GM10266 (cell line): ENCODE data around the gene KRTAP5-3.
"Not testable (repeated sequence)": the region's sequence is repeated elsewhere in the genome, so short reads cannot be mapped to it uniquely, and the experiment has no call there.

Experiments used
- DNase-seq: peaks from one replicate; pipeline ENCODE4 v3.0.0; 2012; ENCODE audit errors: extremely low spot score
- CTCF ChIP-seq: IDR thresholded peaks from 2 replicates; pipeline ENCODE4 v1.5.1; 2012; ENCODE audit warnings: mild to moderate bottlenecking, low read depth; ENCODE audit not compliant: control insufficient read depth, insufficient read depth; ENCODE audit errors: missing control alignments

Gene KRTAP5-3

DNA sequence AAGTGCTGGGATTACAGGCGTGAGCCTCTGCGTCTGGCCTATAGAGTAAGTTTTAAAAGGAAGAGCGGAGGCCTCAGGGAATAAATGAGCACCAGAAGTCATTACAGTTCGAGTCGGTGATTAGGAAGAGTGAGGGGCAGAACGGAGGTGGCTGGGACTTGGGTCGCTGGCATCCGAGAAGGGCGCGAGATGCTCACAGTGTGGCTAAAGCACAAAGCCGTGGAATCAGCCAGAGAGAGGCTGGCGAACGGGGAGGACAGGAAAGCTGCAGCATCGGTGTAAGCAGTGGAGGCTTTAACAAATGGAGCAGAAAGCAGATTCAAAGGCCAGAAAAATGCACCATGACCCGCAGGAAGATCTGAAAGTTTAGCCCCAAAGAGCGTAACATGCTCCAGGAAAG lies 16.4 kb upstream of the KRTAP5-3 start:
- no peak for DNase-seq
- no peak for TF ChIP-seq CTCF

- DNase-seq = no peak
- no peak for TF ChIP-seq CTCF
Measured at GRCh38 chr11:1623716-1624115, 15.5 kb upstream of the KRTAP5-3 start.

DNA sequence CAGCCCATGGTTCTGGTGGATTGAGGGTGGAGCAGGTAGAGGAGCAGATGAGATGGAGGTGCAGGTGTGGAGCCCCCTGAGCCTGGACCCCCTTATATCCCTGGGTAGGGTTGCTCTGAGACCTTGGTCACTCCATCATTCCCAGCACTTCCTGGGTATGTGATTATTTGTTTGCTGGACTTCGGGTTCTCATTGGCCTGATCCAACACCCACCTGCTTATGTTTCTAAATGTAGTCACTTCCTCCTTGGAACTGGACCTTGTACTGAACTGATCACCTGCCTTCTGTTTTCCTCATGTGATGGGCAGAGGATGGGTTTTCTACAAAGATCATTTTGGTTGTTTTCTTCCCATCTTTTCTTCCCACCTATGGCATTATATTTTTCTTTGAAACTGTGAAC lies 13.8 kb upstream of the KRTAP5-3 start, which contains the start of gene KRTAP5-4:
Gene KRTAP5-4 (minus strand): TSS at position 53 of the 400 bp plus-strand sequence. CDS start 45 bp downstream, at position 8.
- no peak for DNase-seq
- TF ChIP-seq CTCF = no peak

DNA sequence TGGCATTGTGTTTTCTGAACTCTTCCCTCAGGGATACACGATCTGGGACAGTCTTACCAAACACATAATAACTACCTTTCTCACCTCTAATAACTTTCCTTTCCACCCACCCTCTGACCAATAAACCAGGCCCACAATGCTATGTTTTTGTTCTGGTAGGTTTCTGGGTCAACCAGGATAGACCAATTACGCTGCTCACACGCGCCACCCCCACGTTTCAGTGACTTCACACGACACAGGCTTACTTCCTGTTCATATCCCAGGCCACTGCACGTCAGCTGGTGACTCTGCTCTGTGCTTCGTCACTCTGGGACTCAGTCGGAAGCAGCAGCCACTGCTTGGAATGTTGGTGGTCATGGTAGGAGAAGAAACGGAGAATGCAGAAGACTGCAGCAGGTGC lies 11.2 kb upstream of the KRTAP5-3 start:
- no peak for DNase-seq
- TF ChIP-seq CTCF = no peak

DNA sequence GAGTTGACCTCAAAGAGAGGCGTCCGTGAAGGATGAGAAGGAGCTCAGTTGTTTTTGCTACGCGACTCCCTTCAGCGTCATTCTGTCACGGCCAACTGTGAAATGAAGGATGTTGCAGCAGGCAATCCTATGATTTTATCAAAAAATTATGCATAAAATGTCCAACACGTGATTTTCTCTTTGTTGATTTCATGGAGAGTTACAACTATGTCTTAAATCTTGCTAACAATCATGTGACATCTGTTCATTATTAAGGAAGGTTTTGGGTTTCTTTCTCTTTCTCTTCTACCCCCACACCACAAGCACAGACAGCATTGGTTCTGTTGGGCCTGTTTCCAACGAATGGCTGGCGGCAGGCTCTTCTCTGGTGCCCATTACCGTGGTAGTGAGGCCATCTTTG lies 10.0 kb upstream of the KRTAP5-3 start:
- DNase-seq = no peak
- TF ChIP-seq CTCF = no peak

DNA sequence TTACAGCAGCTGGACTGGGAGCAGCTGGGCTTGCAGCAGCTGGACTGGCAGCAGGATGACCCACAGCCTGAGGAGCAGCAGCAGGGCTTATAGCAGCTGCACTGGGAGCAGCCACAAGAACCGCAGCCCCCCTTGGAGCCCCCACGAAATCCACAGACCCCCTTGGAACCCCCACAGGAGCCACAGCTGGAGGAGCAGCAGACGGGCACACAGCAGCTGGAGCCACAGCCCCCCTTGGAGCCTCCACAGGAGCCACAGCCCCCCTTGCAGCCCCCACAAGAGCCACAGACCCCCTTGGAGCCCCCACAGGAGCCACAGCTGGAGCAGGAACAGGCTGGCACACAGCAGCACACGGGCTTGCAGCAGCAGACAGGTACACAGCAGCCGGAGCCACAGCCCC lies 362 bp downstream of the KRTAP5-3 start:
- DNase-seq = not testable (repeated sequence)

DNA sequence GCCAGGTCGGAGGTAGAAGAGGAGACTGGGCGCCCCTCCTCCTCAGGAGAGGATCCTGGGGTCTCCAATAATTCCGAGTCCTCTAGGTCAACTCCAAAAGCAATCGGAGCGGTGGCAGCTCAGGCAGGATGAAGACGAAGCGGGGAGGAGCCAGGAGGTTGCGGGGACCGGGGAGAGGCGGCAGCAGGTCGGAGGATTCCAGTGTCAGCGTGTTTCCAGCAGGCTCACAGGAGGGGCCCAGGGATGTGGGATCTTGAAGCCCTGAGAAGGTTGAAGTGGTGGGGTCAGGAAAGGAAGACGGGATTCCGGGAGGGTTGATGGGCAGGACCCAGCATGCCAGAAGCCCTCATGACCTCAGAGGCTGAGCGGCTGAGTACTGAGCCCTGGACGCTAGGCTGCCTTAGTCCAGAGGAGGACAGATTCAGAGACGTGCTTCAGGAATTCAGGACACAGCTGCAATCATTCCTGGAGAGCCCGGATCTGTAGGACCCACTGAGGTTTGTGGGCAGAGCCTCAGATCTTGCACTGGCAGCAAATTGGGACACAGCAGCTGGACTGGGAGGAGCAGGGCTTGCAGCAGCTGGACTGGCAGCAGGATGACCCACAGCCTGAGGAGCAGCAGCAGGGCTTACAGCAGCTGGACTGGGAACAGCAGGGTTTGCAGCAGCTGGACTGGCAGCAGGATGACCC lies 962 bp downstream of the KRTAP5-3 start:
- DNase-seq = not testable (repeated sequence)

- DNase-seq = peak; percentile 77
Measured at GRCh38 chr11:1605923-1606322, 2.3 kb downstream of the KRTAP5-3 start.

GRCh38 chr11:1604711-1605110 lies 3.6 kb downstream of the KRTAP5-3 start:
- DNase-seq = no peak
- TF ChIP-seq CTCF = no peak
